Thoracic aorta (tissue), 2 donors: Measurements from ENCODE around the gene SLC16A5. TPM values are rescaled to one million over a fixed set of nuclear protein-coding genes. Genes with fewer than 3 reads are reported as not detected.
A peak's percentile ranks its signal among the peaks of the same experiment; 100 is the strongest.

ENCODE experiments used
- ATAC-seq: fragments of 150-250 bp; one replicate; pipeline ENCODE4 v1.8.0; 2017; ENCODE audit warnings: low read depth; ENCODE audit not compliant: insufficient number of reproducible peaks, low FRiP score
- DNase-seq: peaks from one replicate; pipeline ENCODE4 v3.0.0-alpha.2; 2020; ENCODE audit warnings: low spot score
- H3K27ac ChIP-seq, 2 donors: fragments of 200-600 bp; sonication (generic); 1 replicate in 1 of 2; 2 replicates in 1 of 2; pipeline ENCODE4 v1.5.1; 2016; ENCODE audit warnings: mild to moderate bottlenecking in 2 of 2, moderate library complexity in 2 of 2
- H3K27me3 ChIP-seq: fragments of 200-600 bp; sonication (generic); replicated peaks from 2 replicates; pipeline ENCODE4 v1.6.0; 2016; ENCODE audit warnings: mild to moderate bottlenecking; ENCODE audit not compliant: insufficient read depth
- H3K36me3 ChIP-seq: fragments of 200-600 bp; sonication (generic); one replicate; pipeline ENCODE4 v1.5.1; 2016
- H3K4me1 ChIP-seq, 2 donors: fragments of 200-600 bp; sonication (generic); 1 replicate in 1 of 2; 2 replicates in 1 of 2; pipeline versions ENCODE4 v1.5.1 to v1.6.0; 2016; ENCODE audit warnings: low read depth in 2 of 2, mild to moderate bottlenecking in 1 of 2; ENCODE audit not compliant: control insufficient read depth in 1 of 2
- H3K4me3 ChIP-seq: fragments of 200-600 bp; sonication (generic); 2 replicates; pipeline ENCODE4 v1.5.1; 2016; ENCODE audit warnings: mild to moderate bottlenecking
- H3K9me3 ChIP-seq: fragments of 200-600 bp; sonication (generic); 2 replicates; pipeline ENCODE4 v1.5.1; 2016
- total RNA-seq, 2 donors: library from RNA; depleted of rRNA; stranded (reverse); fragments of >200 nt; gene quantifications; one replicate each; pipeline versions ENCODE4 v1.1.0 to v1.2.3, GENCODE V29; 2016
- TF ChIP-seq, protein P1 (sequence below): fragments of 200-600 bp; sonication (generic); IDR thresholded peaks from one replicate; pipeline ENCODE4 v1.5.1; 2019; ENCODE audit warnings: antibody characterized with exemption

SLC16A5 gene
- total RNA-seq, 2 donors from 2014 or later = 9.2 to 10.0 TPM

DNA sequence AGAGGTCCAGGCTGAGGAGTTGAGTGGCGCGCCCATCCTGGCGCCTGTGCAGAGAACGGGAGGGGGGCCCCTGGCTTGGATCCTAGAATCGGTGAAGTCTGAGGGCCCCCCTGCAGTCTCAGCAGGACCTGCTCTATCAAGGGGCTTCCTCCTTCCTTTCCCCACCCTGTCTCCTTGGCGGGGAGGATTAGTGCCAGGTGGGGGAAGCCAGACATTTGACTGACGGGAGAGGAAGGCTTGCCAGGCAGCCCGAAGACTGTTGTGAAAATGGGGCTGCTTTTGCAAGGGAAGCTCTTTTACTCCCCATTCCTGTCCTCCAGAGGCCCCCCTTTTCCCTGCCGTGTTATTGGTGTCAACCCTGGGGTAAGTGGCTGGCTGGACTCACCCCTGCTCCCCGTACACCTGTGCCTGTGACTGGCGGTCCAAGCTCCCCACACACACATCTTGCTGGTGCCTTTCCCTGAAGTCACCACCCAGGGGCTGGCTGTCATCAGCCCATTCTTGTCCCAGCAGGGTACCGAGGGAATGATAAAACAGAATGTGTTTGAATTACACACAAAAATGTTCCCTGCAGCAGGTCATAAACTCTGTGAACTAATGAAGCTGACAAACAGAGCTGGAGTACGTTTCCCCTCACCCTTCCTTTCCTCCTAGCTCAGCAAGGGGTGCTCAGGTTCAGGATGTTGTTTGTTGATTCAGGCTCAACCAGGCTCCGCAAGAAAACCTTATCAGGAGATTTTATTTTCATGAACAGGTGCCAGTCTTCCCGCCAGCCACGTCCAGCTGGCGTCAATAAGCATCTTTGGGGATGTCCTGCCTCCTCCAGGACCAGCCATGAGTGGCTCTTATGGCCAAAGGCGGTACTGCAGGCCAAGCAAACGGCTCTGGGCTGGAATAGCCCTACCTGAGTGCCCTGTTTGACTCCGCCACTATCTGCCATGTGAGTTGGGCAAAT lies 17.6 kb downstream of the SLC16A5 start:
- TF ChIP-seq, protein P1, sequence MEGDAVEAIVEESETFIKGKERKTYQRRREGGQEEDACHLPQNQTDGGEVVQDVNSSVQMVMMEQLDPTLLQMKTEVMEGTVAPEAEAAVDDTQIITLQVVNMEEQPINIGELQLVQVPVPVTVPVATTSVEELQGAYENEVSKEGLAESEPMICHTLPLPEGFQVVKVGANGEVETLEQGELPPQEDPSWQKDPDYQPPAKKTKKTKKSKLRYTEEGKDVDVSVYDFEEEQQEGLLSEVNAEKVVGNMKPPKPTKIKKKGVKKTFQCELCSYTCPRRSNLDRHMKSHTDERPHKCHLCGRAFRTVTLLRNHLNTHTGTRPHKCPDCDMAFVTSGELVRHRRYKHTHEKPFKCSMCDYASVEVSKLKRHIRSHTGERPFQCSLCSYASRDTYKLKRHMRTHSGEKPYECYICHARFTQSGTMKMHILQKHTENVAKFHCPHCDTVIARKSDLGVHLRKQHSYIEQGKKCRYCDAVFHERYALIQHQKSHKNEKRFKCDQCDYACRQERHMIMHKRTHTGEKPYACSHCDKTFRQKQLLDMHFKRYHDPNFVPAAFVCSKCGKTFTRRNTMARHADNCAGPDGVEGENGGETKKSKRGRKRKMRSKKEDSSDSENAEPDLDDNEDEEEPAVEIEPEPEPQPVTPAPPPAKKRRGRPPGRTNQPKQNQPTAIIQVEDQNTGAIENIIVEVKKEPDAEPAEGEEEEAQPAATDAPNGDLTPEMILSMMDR = peak; percentile 90
- Histone ChIP-seq H3K9me3 (no peaks in the 10 kb centered on the region), H3K36me3 (no peaks in the 10 kb centered on the region), H3K27me3 (no peaks in the 10 kb centered on the region), H3K27ac (no peak overlapping the region), H3K4me3 (no peak overlapping the region), H3K4me1 (peaks cover 4 to 8% of the 10 kb centered on the region in 2 donors)
- ATAC-seq = no peak
- no peak for DNase-seq

GRCh38 chr17:75108193-75108592 lies 20.4 kb downstream of the SLC16A5 start:
- Histone ChIP-seq H3K4me1 (peaks cover 12 to 24% of the 10 kb centered on the region in 2 donors), H3K9me3 (no peaks in the 10 kb centered on the region), H3K36me3 (no peaks in the 10 kb centered on the region), H3K27ac (no peak overlapping the region), H3K4me3 (no peak overlapping the region), H3K27me3 (no peaks in the 10 kb centered on the region)
- DNase-seq (no peak), ATAC-seq (no peak)
- TF ChIP-seq, protein P1 = no peak

DNA sequence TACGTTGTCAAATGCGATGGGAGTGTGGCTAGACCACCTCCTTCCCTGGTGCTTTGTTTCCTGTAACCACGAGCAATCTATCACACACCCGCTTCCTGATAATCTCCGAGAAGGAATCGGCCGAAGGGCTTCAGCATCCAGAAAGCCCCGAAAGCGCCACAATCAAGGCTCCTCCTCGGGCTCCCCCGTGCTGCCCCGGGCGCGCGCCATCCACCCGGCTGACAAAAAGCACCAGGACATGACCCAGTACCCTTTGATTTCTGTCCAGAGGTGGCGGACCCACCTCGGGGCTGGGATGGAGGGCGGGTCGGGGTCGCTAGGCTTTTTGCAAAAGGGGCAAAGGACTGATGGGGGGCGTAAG lies 21.3 kb downstream of the SLC16A5 start:
- no peak for DNase-seq
- no peaks in the 10 kb centered on the region for H3K9me3 ChIP-seq
- H3K4me1 ChIP-seq = peaks cover 12 to 29% of the 10 kb centered on the region in 2 donors
- ATAC-seq = no peak
- H3K36me3 ChIP-seq = no peaks in the 10 kb centered on the region
- H3K4me3 ChIP-seq = peak overlapping the region; percentile 94
- H3K27me3 ChIP-seq = no peaks in the 10 kb centered on the region
- TF ChIP-seq, protein P1 = no peak
- no peak overlapping the region for H3K27ac ChIP-seq

DNA sequence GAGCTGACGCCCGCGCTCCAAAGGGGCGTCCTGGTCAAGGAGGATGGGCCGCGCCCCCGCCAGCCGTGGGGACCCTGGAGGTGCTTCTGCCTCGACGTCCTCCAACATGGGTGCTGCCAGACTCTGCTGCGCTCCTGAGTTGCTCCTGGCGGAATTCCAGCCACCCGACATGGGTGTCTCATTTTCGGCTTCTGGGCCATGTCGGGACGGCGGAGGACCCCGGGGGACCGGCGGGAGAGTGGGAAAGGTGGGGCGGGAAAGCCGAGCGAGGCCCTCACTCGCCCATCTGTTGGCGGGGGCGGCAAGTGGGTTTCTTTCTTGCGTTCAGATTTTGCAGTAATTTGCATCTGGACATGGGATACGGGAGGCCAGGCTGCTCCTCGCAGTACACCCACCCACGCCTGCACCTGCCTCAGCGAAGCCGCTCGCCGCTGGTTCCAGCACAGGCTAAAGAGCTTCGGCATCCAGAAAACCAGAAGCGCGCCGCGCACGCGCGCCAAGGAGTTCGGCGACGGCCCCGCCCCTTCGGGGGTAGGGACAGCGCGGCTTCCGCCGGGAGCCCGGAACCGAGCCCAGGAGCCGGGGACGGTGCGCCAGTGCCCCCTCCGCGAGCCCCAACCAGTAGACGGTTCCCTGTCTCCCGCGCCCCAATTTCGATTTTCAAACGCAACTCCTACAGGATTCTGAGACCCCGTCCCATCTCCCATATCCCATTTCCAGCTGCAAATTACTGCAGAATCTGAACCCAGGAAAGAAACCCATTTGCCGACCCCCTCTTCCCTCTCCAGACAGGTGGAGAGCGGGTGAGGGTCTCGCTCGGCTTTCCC lies 21.9 kb downstream of the SLC16A5 start, which contains the start of gene ARMC7:
Gene ARMC7, plus strand, starts transcription at position 563 of the 827 bp plus-strand sequence. CDS start 320 bp downstream, outside the sequence.
- Histone ChIP-seq H3K4me3 (peak within 1 kb of the TSS; percentile 94), H3K27me3 (no peaks in the 10 kb centered on the region), H3K9me3 (no peaks in the 10 kb centered on the region), H3K36me3 (no peaks in the 10 kb centered on the region), H3K4me1 (peaks cover 14 to 33% of the 10 kb centered on the region in 2 donors), H3K27ac (no peak within 1 kb of the TSS)
- DNase-seq (peak; percentile 32), ATAC-seq (no peak)
- TF ChIP-seq, protein P1 = no peak
